ENCODE measurements around the gene MAP3K9.

MAP3K9 gene

DNA sequence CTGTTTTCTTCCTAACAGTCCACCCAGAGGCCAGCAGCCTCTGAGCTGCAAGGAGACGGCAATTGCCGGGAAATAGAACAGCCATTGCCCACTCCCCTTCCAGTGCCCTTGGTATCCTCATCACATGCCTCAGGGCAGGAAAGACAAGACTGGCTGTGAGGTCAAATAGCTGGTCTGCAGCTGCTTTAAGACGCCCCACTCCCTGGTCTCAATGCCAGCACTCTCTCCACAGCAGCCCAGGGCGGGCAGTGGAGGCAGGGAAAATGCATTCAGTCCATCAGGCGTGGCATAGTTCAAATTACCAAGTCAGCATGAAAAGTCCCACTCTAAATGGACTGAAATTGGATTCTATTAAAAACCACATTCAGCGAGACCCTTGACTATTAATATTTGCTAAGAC, 132.0 kb downstream of the MAP3K9 start:
- Histone ChIP-seq H3K9me3 (replicated peaks; ENCODE audit: insufficient read depth, low read length) (no peaks in the 10 kb centered on the region), H4K20me1 (ENCODE audit: insufficient read depth, low read length) (no peaks in the 10 kb centered on the region), H3K79me2 (ENCODE audit: low read length) (no peaks in the 10 kb centered on the region), H3K9me2 (replicated peaks; ENCODE audit: insufficient read depth, low read length) (no peaks in the 10 kb centered on the region), H3F3A (ENCODE audit: insufficient read depth, low read length) (no peaks in the 10 kb centered on the region), H3K4me3 (ENCODE audit: low read length) (no peak overlapping the region), H3K9ac (ENCODE audit: low read length) (no peak overlapping the region), H2AFZ (ENCODE audit: low read length) (no peak overlapping the region), H3K4me2 (ENCODE audit: low read depth, low read length) (no peak overlapping the region), H3K27me3 (replicated peaks; ENCODE audit: insufficient read depth, low read length) (no peaks in the 10 kb centered on the region), H3K36me3 (replicated peaks; ENCODE audit: insufficient read depth, low read length) (no peaks in the 10 kb centered on the region), H3K4me1 (ENCODE audit: low read length) (no peaks in the 10 kb centered on the region), H3K27ac (ENCODE audit: low read length) (no peak overlapping the region)
- TF ChIP-seq EZH2 (optimal IDR thresholded peaks at IDR 0.05; ENCODE audit: low read depth, low read length) (no peak), EZH2phosphoT487 (IDR thresholded peaks at IDR 0.05; ENCODE audit: low read length) (no peak)
- TF ChIP-seq, protein P1, sequence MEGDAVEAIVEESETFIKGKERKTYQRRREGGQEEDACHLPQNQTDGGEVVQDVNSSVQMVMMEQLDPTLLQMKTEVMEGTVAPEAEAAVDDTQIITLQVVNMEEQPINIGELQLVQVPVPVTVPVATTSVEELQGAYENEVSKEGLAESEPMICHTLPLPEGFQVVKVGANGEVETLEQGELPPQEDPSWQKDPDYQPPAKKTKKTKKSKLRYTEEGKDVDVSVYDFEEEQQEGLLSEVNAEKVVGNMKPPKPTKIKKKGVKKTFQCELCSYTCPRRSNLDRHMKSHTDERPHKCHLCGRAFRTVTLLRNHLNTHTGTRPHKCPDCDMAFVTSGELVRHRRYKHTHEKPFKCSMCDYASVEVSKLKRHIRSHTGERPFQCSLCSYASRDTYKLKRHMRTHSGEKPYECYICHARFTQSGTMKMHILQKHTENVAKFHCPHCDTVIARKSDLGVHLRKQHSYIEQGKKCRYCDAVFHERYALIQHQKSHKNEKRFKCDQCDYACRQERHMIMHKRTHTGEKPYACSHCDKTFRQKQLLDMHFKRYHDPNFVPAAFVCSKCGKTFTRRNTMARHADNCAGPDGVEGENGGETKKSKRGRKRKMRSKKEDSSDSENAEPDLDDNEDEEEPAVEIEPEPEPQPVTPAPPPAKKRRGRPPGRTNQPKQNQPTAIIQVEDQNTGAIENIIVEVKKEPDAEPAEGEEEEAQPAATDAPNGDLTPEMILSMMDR (IDR thresholded peaks at IDR 0.05; ENCODE audit: low read length): no peak
- DNase-seq: no peak
